Panc1 (cell line): ENCODE measurements around the gene ZNF564. TPM values are rescaled to one million over a fixed set of nuclear protein-coding genes. Genes with fewer than 3 reads are reported as not detected.

Experiments
- ATAC-seq: fragments of 200-7000 bp; cut with Tn5 transposase; 2 replicates; pipeline ENCODE4 v1.9.1; 2020; ENCODE audit warnings: mild to moderate bottlenecking, moderate library complexity
- BruUV-seq: library from RNA; stranded (reverse); fragments of 400-500 nt; replicated peaks from 2 replicates; lab custom pipeline; 2021; lab: Mats Ljungman, UMichigan
- CTCF ChIA-PET: fragments of 300-600 bp; sonication (Branson Sonifier 250); formaldehyde crosslinking; loops from one replicate; lab custom pipeline; 2022; ENCODE audit warnings: antibody characterized with exemption; lab: Charles Lee
- POLR2A ChIA-PET: fragments of 300-600 bp; sonication (Branson Sonifier 250); formaldehyde crosslinking; loops from one replicate; lab custom pipeline; 2022; ENCODE audit warnings: antibody characterized with exemption; lab: Charles Lee
- DNase-seq: peaks from one replicate; pipeline ENCODE4 v3.0.0-alpha.2; 2010; ENCODE audit warnings: low read depth, low spot score
- H3K27ac ChIP-seq: 2 replicates; pipeline ENCODE4 v1.5.1; 2011; ENCODE audit warnings: mild to moderate bottlenecking, low read length, inconsistent platforms
- H3K27me3 ChIP-seq: fragments of 200-500 bp; sonication (Bioruptor generic); 2 replicates; pipeline ENCODE4 v1.6.0; 2014; ENCODE audit warnings: low read length, inconsistent platforms; ENCODE audit not compliant: control insufficient read depth, insufficient read depth
- H3K36me3 ChIP-seq: fragments of 200-500 bp; sonication (Bioruptor generic); 2 replicates; pipeline ENCODE4 v1.5.1; 2014; ENCODE audit warnings: inconsistent platforms, mild to moderate bottlenecking, low read length, moderate library complexity; ENCODE audit not compliant: control insufficient read depth, insufficient read depth
- H3K4me1 ChIP-seq: 2 replicates; pipeline ENCODE4 v1.5.1; 2011; ENCODE audit warnings: inconsistent platforms, mild to moderate bottlenecking, low read length, moderate library complexity; ENCODE audit not compliant: control insufficient read depth, insufficient read depth
- H3K4me3 ChIP-seq, 2 experiments: 2 replicates each; pipeline ENCODE4 v1.5.1; 2011 to 2012; ENCODE audit warnings: low read depth in 2 of 2, low read length in 2 of 2, mild to moderate bottlenecking in 2 of 2, inconsistent platforms in 1 of 2, moderate library complexity in 1 of 2
- H3K9me3 ChIP-seq: fragments of 200-500 bp; sonication (Bioruptor generic); 2 replicates; pipeline ENCODE4 v1.5.1; 2014; ENCODE audit warnings: low read depth, mild to moderate bottlenecking, inconsistent platforms, low read length, moderate library complexity; ENCODE audit not compliant: control insufficient read depth, insufficient read depth
- CTCF ChIP-seq: fragments of 450-650 bp; IDR thresholded peaks from 2 replicates; pipeline ENCODE4 v1.5.1; 2017; ENCODE audit warnings: mild to moderate bottlenecking
- POLR2AphosphoS5 ChIP-seq: IDR thresholded peaks from 2 replicates; pipeline ENCODE4 v1.6.1; 2012; ENCODE audit warnings: mild to moderate bottlenecking, low read depth, low read length, moderate library complexity
- REST ChIP-seq, 2 experiments: IDR thresholded peaks; 2 replicates each; pipeline ENCODE4 v1.6.1; 2011 to 2012; ENCODE audit warnings: low read depth in 2 of 2, control low read depth in 1 of 2, low read length in 1 of 2, mild to moderate bottlenecking in 1 of 2, moderate library complexity in 1 of 2; ENCODE audit not compliant: insufficient read depth in 1 of 2
- SIN3A ChIP-seq: IDR thresholded peaks from 2 replicates; pipeline ENCODE4 v1.6.1; 2012; ENCODE audit warnings: low read depth, mild to moderate bottlenecking, low read length, moderate library complexity, borderline replicate concordance; ENCODE audit not compliant: insufficient read depth
- TCF7L2 ChIP-seq: IDR thresholded peaks from 2 replicates; pipeline ENCODE4 v1.6.1; 2011; ENCODE audit warnings: mild to moderate bottlenecking, low read depth, low read length, inconsistent platforms
- in situ Hi-C: cut with HindIII; loops from 2 replicates; pipeline ENCODE4 v1.10.0; 2016; ENCODE audit warnings: low sequenced_read_pairs, low pct_unique_long_range_greater_than_20kb
- intact Hi-C: fragments of 100-400 bp; cut with micrococcal nuclease; formaldehyde crosslinking; loops from one replicate; pipeline ENCODE4 v1.10.0; 2022; ENCODE audit not compliant: unreplicated experiment
- total RNA-seq: library from RNA; stranded (reverse); gene quantifications from one replicate; pipeline ENCODE4 v1.2.1, GENCODE V29; 2021; ENCODE audit not compliant: unreplicated experiment

The ZNF564 gene
- total RNA-seq, 1 experiment from 2014 or later: 5.7 TPM

GRCh38 chr19:12581100-12581499 is 29.8 kb upstream of the ZNF564 start:
- POLR2A ChIA-PET: no interaction called here
- BruUV-seq: no TSS peak
- TF ChIP-seq POLR2AphosphoS5: no peak

GRCh38 chr19:12580180-12580694 is 29.0 kb upstream of the ZNF564 start:
- in situ Hi-C loops (no loop called here), intact Hi-C loops (no loop called here)
- H3K36me3 ChIP-seq: no peaks in the 10 kb centered on the region
- no peaks in the 10 kb centered on the region for H3K27me3 ChIP-seq
- H3K9me3 ChIP-seq: peaks cover 19% of the 10 kb centered on the region; the same call in 1 of the 2 replicates
- CTCF ChIA-PET: no interaction called here
- ATAC-seq (no peak; the same call in 1 of the 2 replicates), DNase-seq (no peak)
- H3K27ac ChIP-seq: no peak overlapping the region
- POLR2A ChIA-PET: no interaction called here
- BruUV-seq: TSS peak; percentile 79
- no peak overlapping the region for H3K4me3 ChIP-seq
- H3K4me1 ChIP-seq: no peaks in the 10 kb centered on the region
- TF ChIP-seq SIN3A: no peak
- TF ChIP-seq TCF7L2: no peak
- TF ChIP-seq POLR2AphosphoS5: no peak
- TF ChIP-seq CTCF: no peak
- TF ChIP-seq REST (IDR thresholded peaks at IDR 0.05; ENCODE audit: insufficient read depth in 1 of 2, low read depth in 2 of 2, low read length in 1 of 2): no peak

More at GRCh38 chr19:12581100-12581499, 29.8 kb upstream of the ZNF564 start:
- Histone ChIP-seq H3K9me3 (peaks cover 19% of the 10 kb centered on the region; the same call in 1 of the 2 replicates), H3K27me3 (no peaks in the 10 kb centered on the region), H3K27ac (no peak overlapping the region), H3K36me3 (no peaks in the 10 kb centered on the region), H3K4me3 (no peak overlapping the region), H3K4me1 (no peaks in the 10 kb centered on the region)
- CTCF ChIA-PET: no interaction called here
- no peak for DNase-seq
- intact Hi-C loops (no loop called here), in situ Hi-C loops (no loop called here)
- no peak for ATAC-seq

GRCh38 chr19:12578641-12579040 is 27.4 kb upstream of the ZNF564 start:
- BruUV-seq: no TSS peak
- POLR2A ChIA-PET: interaction anchor here (0.6 kb wide), 3 partner anchors 26 to 213 kb away, joined by 3 to 5 read pairs (median 5); partner anchors contain the start of gene ZNF442
- intact Hi-C loops: no loop called here

More at GRCh38 chr19:12578641-12579040, 27.4 kb upstream of the ZNF564 start:
- in situ Hi-C loops: no loop called here
- no peak for TF ChIP-seq TCF7L2
- no peak for TF ChIP-seq SIN3A
- no peak for TF ChIP-seq REST (IDR thresholded peaks at IDR 0.05; ENCODE audit: insufficient read depth in 1 of 2, low read depth in 2 of 2, low read length in 1 of 2)
- no peak for TF ChIP-seq POLR2AphosphoS5
- no peak for TF ChIP-seq CTCF
- H3K9me3 ChIP-seq: peaks cover 19% of the 10 kb centered on the region; the same call in 1 of the 2 replicates
- H3K4me1 ChIP-seq: no peaks in the 10 kb centered on the region
- no peaks in the 10 kb centered on the region for H3K36me3 ChIP-seq
- H3K27me3 ChIP-seq: no peaks in the 10 kb centered on the region
- H3K4me3 ChIP-seq: no peak overlapping the region
- DNase-seq: no peak
- H3K27ac ChIP-seq: no peak overlapping the region
- ATAC-seq: no peak
- CTCF ChIA-PET: no interaction called here
